ENCODE results near the gene TMEM161A. TPM values are rescaled to one million over a fixed set of nuclear protein-coding genes. Genes with fewer than 3 reads are reported as not detected.

Gene TMEM161A
- total RNA-seq, 1 donor from 2014 or later, result 25.1 TPM

DNA sequence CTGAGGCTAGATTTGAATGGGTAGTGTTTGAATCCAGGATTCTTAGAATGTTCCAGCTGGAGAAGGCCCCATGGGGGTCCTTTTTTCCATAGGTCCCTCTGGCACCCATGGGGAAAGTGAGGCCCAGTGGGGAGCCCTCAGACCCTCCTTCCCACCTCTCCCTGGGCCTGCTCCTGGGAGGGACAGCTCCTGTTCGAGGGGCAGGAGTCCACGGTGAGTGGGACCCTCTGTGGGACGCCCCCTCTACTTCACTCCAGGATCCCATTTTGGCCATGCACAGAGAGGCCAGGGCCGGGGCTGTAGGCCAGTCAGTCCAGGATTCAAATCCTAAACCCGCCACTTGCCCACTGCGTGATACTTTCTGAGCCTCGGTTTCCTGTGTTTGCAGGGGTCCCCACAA lies 24.2 kb upstream of the TMEM161A start:
- TF ChIP-seq CTCF (IDR thresholded peaks at IDR 0.05; ENCODE audit: unreplicated experiment), result no peak
- no peak overlapping the region for H3K27ac Mint-ChIP-seq (ENCODE audit: unreplicated experiment)
- H3K36me3 Mint-ChIP-seq (ENCODE audit: low read depth, unreplicated experiment), result peaks cover 4% of the 10 kb centered on the region
- peaks cover 3% of the 10 kb centered on the region for H3K4me1 Mint-ChIP-seq (ENCODE audit: unreplicated experiment)
- peaks cover 5% of the 10 kb centered on the region for H3K27me3 Mint-ChIP-seq (ENCODE audit: unreplicated experiment)
- DNase-seq (ENCODE audit: low spot score), result no peak
- no peak overlapping the region for H3K4me3 Mint-ChIP-seq (ENCODE audit: unreplicated experiment)
- no peaks in the 10 kb centered on the region for H3K9me3 Mint-ChIP-seq (ENCODE audit: unreplicated experiment)

GRCh38 chr19:19160461-19161035 lies 22.3 kb upstream of the TMEM161A start:
- Mint-ChIP-seq H3K36me3 (ENCODE audit: low read depth, unreplicated experiment) (peaks cover 4% of the 10 kb centered on the region), H3K27ac (ENCODE audit: unreplicated experiment) (no peak overlapping the region)
- DNase-seq (ENCODE audit: low spot score), result no peak

GRCh38 chr19:19159534-19159933 lies 21.3 kb upstream of the TMEM161A start:
- H3K27ac Mint-ChIP-seq (ENCODE audit: unreplicated experiment), result no peak overlapping the region
- H3K27me3 Mint-ChIP-seq (ENCODE audit: unreplicated experiment), result peaks cover 7% of the 10 kb centered on the region
- H3K36me3 Mint-ChIP-seq (ENCODE audit: low read depth, unreplicated experiment), result peaks cover 4% of the 10 kb centered on the region
- H3K4me3 Mint-ChIP-seq (ENCODE audit: unreplicated experiment), result no peak overlapping the region
- TF ChIP-seq CTCF (IDR thresholded peaks at IDR 0.05; ENCODE audit: unreplicated experiment), result no peak
- no peaks in the 10 kb centered on the region for H3K9me3 Mint-ChIP-seq (ENCODE audit: unreplicated experiment)
- DNase-seq (ENCODE audit: low spot score), result no peak
- H3K4me1 Mint-ChIP-seq (ENCODE audit: unreplicated experiment), result peaks cover 3% of the 10 kb centered on the region

More at GRCh38 chr19:19160461-19161035, 22.3 kb upstream of the TMEM161A start:
- Mint-ChIP-seq H3K27me3 (ENCODE audit: unreplicated experiment) (peaks cover 9% of the 10 kb centered on the region), H3K9me3 (ENCODE audit: unreplicated experiment) (no peaks in the 10 kb centered on the region), H3K4me3 (ENCODE audit: unreplicated experiment) (no peak overlapping the region), H3K4me1 (ENCODE audit: unreplicated experiment) (peaks cover 3% of the 10 kb centered on the region)
- TF ChIP-seq CTCF (IDR thresholded peaks at IDR 0.05; ENCODE audit: unreplicated experiment), result no peak

DNA sequence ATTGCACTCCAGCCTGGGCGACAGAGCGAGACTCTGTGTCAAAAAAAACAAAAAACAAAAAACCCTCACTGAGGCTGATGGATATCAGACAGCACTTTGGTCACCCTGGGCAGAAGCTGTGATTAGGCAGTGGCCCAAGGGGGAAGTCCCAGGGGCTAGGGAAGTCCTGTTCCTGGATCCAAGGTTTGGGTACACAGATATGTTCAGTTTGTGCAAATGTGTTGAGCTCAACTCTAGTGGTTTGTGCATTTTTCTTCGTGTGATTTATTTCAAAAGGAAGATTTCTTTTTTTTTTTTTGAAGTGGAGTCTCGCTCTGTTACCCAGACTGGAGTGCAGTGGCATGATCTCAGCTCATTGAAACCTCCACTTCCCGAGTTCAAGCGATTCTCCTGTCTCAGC lies 19.5 kb upstream of the TMEM161A start:
- Mint-ChIP-seq H3K36me3 (ENCODE audit: low read depth, unreplicated experiment) (peaks cover 4% of the 10 kb centered on the region), H3K4me3 (ENCODE audit: unreplicated experiment) (no peak overlapping the region), H3K4me1 (ENCODE audit: unreplicated experiment) (peaks cover 3% of the 10 kb centered on the region), H3K27me3 (ENCODE audit: unreplicated experiment) (peaks cover 7% of the 10 kb centered on the region), H3K27ac (ENCODE audit: unreplicated experiment) (no peak overlapping the region), H3K9me3 (ENCODE audit: unreplicated experiment) (no peaks in the 10 kb centered on the region)
- TF ChIP-seq CTCF (IDR thresholded peaks at IDR 0.05; ENCODE audit: unreplicated experiment), result no peak
- no peak for DNase-seq (ENCODE audit: low spot score)

DNA sequence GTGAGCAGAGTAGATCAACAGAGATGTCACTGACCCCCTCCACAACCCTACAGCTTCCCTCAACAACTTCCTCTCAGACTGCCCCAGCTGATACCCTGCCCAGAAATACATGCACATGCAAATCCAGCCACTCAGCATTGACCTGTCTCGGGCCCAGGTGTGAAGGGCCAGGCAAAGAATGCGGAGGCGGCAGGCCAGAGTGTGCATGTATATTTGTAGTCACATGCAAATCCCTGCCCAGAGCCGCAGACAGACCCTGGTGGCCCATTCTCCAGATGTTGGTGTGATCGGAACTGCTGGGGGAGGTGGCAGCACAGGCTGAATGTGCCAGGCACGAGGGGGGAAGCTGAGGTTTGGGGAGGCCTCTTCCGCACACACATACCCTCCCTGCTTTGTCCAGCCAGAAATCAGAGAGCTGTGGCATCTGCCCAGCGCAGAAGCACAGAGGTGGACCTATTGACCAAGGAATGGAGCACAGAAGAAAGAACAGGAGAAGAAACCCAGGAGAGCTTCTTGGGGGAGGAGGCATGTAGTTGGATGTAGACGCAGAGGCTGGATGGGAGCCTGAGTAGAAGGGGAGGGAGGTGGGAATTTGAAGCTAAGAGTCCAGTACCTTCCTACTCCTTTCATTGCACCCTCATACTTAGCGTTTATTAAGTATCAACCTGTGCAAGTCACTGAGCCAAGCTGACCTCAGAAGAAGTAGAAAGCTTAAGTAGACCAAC lies 17.4 kb upstream of the TMEM161A start:
- Mint-ChIP-seq H3K9me3 (ENCODE audit: unreplicated experiment) (no peaks in the 10 kb centered on the region), H3K4me1 (ENCODE audit: unreplicated experiment) (no peaks in the 10 kb centered on the region), H3K36me3 (ENCODE audit: low read depth, unreplicated experiment) (no peaks in the 10 kb centered on the region), H3K4me3 (ENCODE audit: unreplicated experiment) (peak overlapping the region; percentile 77), H3K27me3 (ENCODE audit: unreplicated experiment) (peaks cover 4% of the 10 kb centered on the region), H3K27ac (ENCODE audit: unreplicated experiment) (no peak overlapping the region)
- no peak for TF ChIP-seq CTCF (IDR thresholded peaks at IDR 0.05; ENCODE audit: unreplicated experiment)
- no peak for DNase-seq (ENCODE audit: low spot score)

Measured in endothelial cell (in vitro differentiated cells).